ENCODE measurements around the gene AP2A1.

The AP2A1 gene

DNA sequence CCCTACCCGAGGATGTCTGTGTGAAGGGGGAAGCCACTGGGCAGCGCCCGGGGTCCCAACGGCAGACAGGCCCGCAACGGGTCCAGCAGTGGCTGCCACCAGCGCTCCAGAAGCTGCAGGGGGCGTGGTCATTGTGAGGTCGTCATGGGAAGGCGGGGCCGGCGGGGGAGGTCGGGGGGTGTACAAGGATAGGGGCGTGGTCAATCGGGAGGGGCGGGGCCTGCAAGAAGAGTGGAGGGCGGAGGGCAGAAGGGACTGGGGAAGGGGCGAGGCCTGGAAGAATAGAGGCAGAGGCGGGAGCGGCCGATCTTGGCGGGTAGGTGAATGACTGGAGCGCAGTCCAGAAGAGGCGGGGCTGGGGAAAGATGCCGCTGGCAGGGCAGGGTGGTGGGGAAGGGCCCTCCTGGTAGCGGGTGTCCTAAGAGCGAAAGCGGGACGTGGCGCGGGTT, 41.9 kb downstream of the AP2A1 start:
- H3K4me3 ChIP-seq: no peak overlapping the region
- no peak for DNase-seq (ENCODE audit: low read depth, low spot score)

DNA sequence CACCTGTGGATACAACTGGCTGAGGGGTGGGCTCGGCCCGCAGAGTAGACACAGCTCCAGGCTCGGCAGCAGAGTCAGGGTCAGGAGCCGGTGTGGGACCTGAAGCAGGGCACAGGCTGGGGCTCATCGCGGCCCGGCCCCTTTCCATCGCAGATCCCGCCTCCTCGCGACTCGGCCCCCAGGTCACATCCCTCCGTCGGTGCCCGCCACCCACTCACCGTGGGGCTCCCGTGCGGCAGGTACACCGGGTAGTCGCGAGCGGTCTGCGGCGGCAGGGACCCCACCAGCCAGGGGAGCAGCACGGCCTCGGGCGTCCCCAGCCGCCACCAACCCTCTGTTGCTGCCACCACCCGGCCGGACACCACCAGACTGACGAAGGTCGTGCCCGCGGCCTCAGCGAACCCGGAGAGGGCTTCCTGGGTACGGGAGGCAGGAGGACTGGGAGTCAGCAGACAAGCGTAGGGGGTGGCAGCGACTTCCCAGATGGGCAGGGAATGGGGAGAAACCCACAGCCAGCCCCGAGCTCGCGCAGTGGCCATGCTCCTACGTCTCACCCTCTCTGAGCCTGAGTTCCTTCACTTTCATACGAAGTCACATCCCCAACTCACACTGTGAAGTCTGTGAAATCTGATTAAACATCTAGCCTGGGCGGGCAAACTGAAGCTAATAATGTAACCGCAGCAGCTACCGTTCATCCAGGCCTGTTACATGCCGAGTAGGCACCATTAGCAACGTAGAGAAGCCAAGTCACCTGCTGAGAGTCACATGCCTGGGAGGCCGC, 42.5 kb downstream of the AP2A1 start:
- TF ChIP-seq FOXP2 (optimal IDR thresholded peaks at IDR 0.05; ENCODE audit: control extremely low read depth, extremely low read length, insufficient read depth) (no peak), POLR2AphosphoS5 (IDR thresholded peaks at IDR 0.05; ENCODE audit: borderline replicate concordance, low read depth, low read length) (no peak), EZH2 (IDR thresholded peaks at IDR 0.05) (no peak)
- Histone ChIP-seq H3K27ac (peak overlapping the region; percentile 78), H3K9me3 (ENCODE audit: low read depth, low read length) (no peaks in the 10 kb centered on the region), H3K9ac (ENCODE audit: insufficient read length) (peak overlapping the region; percentile 45), H3K36me3 (ENCODE audit: insufficient read depth, low read length) (peaks cover 11% of the 10 kb centered on the region; the same call in 1 of the 2 replicates), H3K4me3 (0 out of 2 replicates have a peak overlapping the region, but pooled peaks have one; percentile 17)
- DNase-seq (ENCODE audit: low read depth, low spot score): no peak

More for the DNA sequence above, 41.9 kb downstream of the AP2A1 start:
- Histone ChIP-seq H3K9ac (ENCODE audit: insufficient read length) (no peak overlapping the region), H3K9me3 (ENCODE audit: low read depth, low read length) (no peaks in the 10 kb centered on the region), H3K27ac (no peak overlapping the region), H3K36me3 (ENCODE audit: insufficient read depth, low read length) (peaks cover 12% of the 10 kb centered on the region; the same call in 1 of the 2 replicates)
- TF ChIP-seq EZH2 (IDR thresholded peaks at IDR 0.05) (no peak), FOXP2 (optimal IDR thresholded peaks at IDR 0.05; ENCODE audit: control extremely low read depth, extremely low read length, insufficient read depth) (no peak), POLR2AphosphoS5 (IDR thresholded peaks at IDR 0.05; ENCODE audit: borderline replicate concordance, low read depth, low read length) (no peak)

DNA sequence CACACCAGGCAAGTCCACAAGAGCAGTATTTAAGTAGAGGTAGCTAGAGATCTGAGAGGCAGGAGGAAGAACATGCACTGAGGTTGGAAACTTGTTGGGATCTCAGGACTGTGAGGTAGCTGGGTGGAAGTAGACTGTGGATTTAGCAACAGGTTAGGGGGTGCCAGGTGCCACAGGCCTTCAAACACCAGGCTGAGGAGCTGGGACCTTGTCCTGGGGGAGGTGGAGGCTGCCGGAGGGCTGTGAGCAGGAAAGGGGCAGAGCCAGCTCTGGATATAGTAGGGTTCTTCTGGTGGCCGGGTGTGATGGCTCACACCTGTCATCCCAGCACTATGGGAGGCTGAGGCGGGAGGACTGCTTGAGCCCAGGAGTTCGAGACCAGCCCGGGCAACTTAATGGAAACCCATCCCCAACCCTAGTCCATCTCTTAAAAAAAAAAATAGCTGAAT, 43.2 kb downstream of the AP2A1 start:
- no peak for DNase-seq (ENCODE audit: low read depth, low spot score)
- H3K27ac ChIP-seq: peak overlapping the region; percentile 78
- peaks cover 7% of the 10 kb centered on the region; the same call in 1 of the 2 replicates for H3K36me3 ChIP-seq (ENCODE audit: insufficient read depth, low read length)
- TF ChIP-seq FOXP2 (optimal IDR thresholded peaks at IDR 0.05; ENCODE audit: control extremely low read depth, extremely low read length, insufficient read depth) (no peak), POLR2AphosphoS5 (IDR thresholded peaks at IDR 0.05; ENCODE audit: borderline replicate concordance, low read depth, low read length) (no peak), EZH2 (IDR thresholded peaks at IDR 0.05) (no peak)
- H3K9ac ChIP-seq (ENCODE audit: insufficient read length): peak overlapping the region; percentile 45
- 0 out of 2 replicates have a peak overlapping the region, but pooled peaks have one; percentile 17 for H3K4me3 ChIP-seq
- no peaks in the 10 kb centered on the region for H3K9me3 ChIP-seq (ENCODE audit: low read depth, low read length)

DNA sequence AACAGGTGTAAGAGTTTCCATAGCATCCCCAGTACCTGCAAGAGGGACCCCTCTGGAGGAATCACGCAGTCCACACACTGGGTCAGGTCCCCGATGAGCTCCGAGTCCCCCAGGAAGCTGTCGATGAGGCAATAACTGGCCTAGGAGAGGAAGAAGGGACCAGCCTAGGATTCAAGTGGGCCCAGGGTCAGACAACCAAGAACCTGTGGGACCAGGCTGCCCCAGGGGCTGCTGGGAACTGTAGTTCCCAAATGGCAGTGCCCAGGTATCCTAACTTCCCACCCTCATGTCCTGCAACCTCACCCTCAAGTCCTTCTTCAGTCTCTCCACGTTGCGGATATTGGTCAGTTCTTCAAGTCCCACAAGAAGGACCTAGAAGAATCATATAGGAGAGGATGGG, 44.5 kb downstream of the AP2A1 start:
- no peak overlapping the region for H3K4me3 ChIP-seq
- TF ChIP-seq EZH2 (IDR thresholded peaks at IDR 0.05) (no peak), FOXP2 (optimal IDR thresholded peaks at IDR 0.05; ENCODE audit: control extremely low read depth, extremely low read length, insufficient read depth) (no peak), POLR2AphosphoS5 (IDR thresholded peaks at IDR 0.05; ENCODE audit: borderline replicate concordance, low read depth, low read length) (no peak)
- H3K9me3 ChIP-seq (ENCODE audit: low read depth, low read length): no peaks in the 10 kb centered on the region
- H3K27ac ChIP-seq: no peak overlapping the region
- DNase-seq (ENCODE audit: low read depth, low spot score): no peak
- no peak overlapping the region for H3K9ac ChIP-seq (ENCODE audit: insufficient read length)
- peaks cover 6% of the 10 kb centered on the region; the same call in 1 of the 2 replicates for H3K36me3 ChIP-seq (ENCODE audit: insufficient read depth, low read length)

DNA sequence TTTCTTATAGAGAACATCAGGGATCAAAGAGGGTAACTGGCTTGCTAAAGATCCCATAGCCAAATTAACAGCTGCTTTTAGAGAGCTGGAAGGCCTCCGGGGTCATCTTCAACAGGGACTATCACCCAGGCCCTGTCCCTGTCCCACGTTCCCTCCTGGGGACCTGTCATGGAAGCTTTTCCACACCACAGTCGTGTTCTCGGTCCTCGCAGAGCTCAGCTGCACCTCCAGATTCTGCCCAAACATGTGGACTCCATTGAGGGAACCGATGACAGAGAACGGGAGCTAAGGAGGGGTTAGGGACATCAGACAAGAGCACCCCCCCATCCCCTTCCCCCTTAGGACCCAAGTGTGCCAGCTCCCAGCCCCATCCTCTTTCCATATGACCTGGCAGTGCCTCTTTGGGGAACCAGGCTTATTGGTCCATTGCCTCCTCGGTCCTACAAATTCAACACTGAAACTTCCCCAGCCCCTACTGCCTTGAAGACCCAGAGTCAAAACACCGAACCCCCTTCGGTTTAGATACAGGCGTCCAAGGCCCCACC, 45.7 kb downstream of the AP2A1 start:
- H3K4me3 ChIP-seq: peak overlapping the region; percentile 87
- DNase-seq (ENCODE audit: low read depth, low spot score): no peak
- no peak for TF ChIP-seq FOXP2 (optimal IDR thresholded peaks at IDR 0.05; ENCODE audit: control extremely low read depth, extremely low read length, insufficient read depth)
- no peak for TF ChIP-seq EZH2 (IDR thresholded peaks at IDR 0.05)
- TF ChIP-seq POLR2AphosphoS5 (IDR thresholded peaks at IDR 0.05; ENCODE audit: borderline replicate concordance, low read depth, low read length): no peak
- H3K27ac ChIP-seq: peak overlapping the region; percentile 84
- peak overlapping the region; percentile 80 for H3K9ac ChIP-seq (ENCODE audit: insufficient read length)
- peaks cover 6% of the 10 kb centered on the region; the same call in 1 of the 2 replicates for H3K36me3 ChIP-seq (ENCODE audit: insufficient read depth, low read length)
- H3K9me3 ChIP-seq (ENCODE audit: low read depth, low read length): no peaks in the 10 kb centered on the region

DNA sequence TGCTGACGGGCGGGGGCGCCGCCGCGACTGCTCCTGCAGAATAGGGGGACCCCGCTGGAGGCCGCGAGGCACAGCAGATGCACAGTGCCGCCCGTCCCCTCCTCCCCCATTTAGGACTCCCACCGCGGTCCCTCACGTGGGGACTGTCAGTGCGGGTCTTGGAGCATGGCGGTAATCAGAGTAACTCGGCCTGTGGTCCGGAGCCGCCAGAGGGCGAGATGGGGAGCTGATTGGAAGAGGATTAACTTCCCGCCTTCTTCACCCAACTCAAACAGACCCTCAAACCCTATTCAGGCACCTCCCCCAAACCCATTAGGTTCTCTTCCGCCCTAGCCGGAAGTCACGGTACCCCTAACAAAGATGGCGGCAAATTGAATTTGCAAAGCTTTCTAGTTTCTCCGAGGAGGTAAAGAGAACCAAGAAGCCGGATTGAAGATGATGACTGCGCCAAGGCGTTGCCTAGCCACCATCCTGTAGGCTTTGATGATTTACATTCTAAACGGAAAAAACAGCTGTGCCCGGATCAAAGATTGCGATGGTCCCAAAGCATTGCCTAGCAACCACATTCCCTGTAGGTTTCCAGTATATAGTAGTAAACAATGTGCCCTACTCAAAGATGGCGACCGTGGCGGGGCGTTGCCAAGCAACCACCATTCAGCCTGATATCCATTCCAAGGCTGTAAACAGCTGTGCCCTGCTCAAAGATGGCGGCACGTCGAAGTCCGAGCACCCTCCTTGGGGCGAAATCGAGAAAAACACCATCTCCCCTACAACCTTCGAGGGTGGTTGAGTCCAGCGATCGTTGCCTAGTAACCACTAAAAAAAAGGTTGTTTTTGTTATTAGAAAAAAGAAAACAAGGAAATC, 46.4 kb downstream of the AP2A1 start, which contains the start of gene FUZ:
Gene FUZ, minus strand, starts transcription at position 296 of the 865 bp plus-strand sequence. Its CDS starts 186 bp downstream, at position 110.
- Histone ChIP-seq H3K9me3 (ENCODE audit: low read depth, low read length) (no peaks in the 10 kb centered on the region), H3K27ac (peak within 1 kb of the TSS; percentile 84), H3K4me3 (peak within 1 kb of the TSS; percentile 87), H3K36me3 (ENCODE audit: insufficient read depth, low read length) (peaks cover under 1% of the 10 kb centered on the region; the same call in 1 of the 2 replicates), H3K9ac (ENCODE audit: insufficient read length) (peak within 1 kb of the TSS; percentile 80)
- DNase-seq (ENCODE audit: low read depth, low spot score): peak; percentile 96
- TF ChIP-seq POLR2AphosphoS5 (IDR thresholded peaks at IDR 0.05; ENCODE audit: borderline replicate concordance, low read depth, low read length): peak; percentile 73
- no peak for TF ChIP-seq EZH2 (IDR thresholded peaks at IDR 0.05)
- peak; percentile 98 for TF ChIP-seq FOXP2 (optimal IDR thresholded peaks at IDR 0.05; ENCODE audit: control extremely low read depth, extremely low read length, insufficient read depth)

DNA sequence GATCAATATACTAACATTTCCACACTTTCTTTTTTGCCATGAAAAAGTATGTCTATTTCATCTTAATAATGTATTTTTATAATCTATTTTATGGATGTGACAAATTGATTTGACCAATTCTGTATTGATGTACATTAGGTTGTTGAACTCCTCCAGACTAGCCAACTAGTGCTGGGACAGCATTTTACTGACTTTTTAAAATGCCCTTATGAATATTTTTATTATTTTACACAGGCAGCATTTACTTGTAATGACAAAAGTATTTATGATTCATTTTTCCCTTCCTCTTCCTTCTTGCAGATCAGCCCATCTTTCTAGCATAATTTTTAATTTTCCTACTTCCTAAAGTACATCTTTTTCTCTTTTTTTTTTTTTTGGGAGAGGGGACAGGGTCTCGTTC, 47.2 kb downstream of the AP2A1 start:
- no peaks in the 10 kb centered on the region for H3K36me3 ChIP-seq (ENCODE audit: insufficient read depth, low read length)
- DNase-seq (ENCODE audit: low read depth, low spot score): no peak
- peak overlapping the region; percentile 65 for H3K9ac ChIP-seq (ENCODE audit: insufficient read length)
- H3K27ac ChIP-seq: peak overlapping the region; percentile 84; the same call in 1 of the 2 replicates
- H3K9me3 ChIP-seq (ENCODE audit: low read depth, low read length): no peaks in the 10 kb centered on the region
- peak overlapping the region; percentile 87 for H3K4me3 ChIP-seq
- TF ChIP-seq EZH2 (IDR thresholded peaks at IDR 0.05): no peak
- no peak for TF ChIP-seq POLR2AphosphoS5 (IDR thresholded peaks at IDR 0.05; ENCODE audit: borderline replicate concordance, low read depth, low read length)
- no peak for TF ChIP-seq FOXP2 (optimal IDR thresholded peaks at IDR 0.05; ENCODE audit: control extremely low read depth, extremely low read length, insufficient read depth)
